Measurements from ENCODE around the gene ARF1.

ARF1 gene

GRCh38 chr1:228099331-228099732 lies 16.8 kb downstream of the ARF1 start:
- no peak overlapping the region for H3K4me3 ChIP-seq (ENCODE audit: low read depth, low read length)
- TF ChIP-seq CTCF (IDR thresholded peaks at IDR 0.05; ENCODE audit: low read depth, low read length, missing control alignments): no peak
- DNase-seq (ENCODE audit: low read depth): no peak

- peak overlapping the region; percentile 94 for H3K4me3 ChIP-seq (ENCODE audit: low read depth, low read length)
- TF ChIP-seq CTCF (IDR thresholded peaks at IDR 0.05; ENCODE audit: low read depth, low read length, missing control alignments): no peak
- no peak for DNase-seq (ENCODE audit: low read depth)
Measured at GRCh38 chr1:228100822-228101613, 18.5 kb downstream of the ARF1 start.

- DNase-seq (ENCODE audit: low read depth): no peak
- peak overlapping the region; percentile 94 for H3K4me3 ChIP-seq (ENCODE audit: low read depth, low read length)
- no peak for TF ChIP-seq CTCF (IDR thresholded peaks at IDR 0.05; ENCODE audit: low read depth, low read length, missing control alignments)
Measured at GRCh38 chr1:228101614-228101993, 19.1 kb downstream of the ARF1 start.

- no peak for DNase-seq (ENCODE audit: low read depth)
- H3K4me3 ChIP-seq (ENCODE audit: low read depth, low read length): peak overlapping the region; percentile 94
- peak; percentile 36 for TF ChIP-seq CTCF (IDR thresholded peaks at IDR 0.05; ENCODE audit: low read depth, low read length, missing control alignments)
Measured at GRCh38 chr1:228101994-228102790, 19.7 kb downstream of the ARF1 start.

GRCh38 chr1:228102791-228103620 lies 20.5 kb downstream of the ARF1 start, which contains the start of gene C1orf35:
TSS of gene C1orf35 (minus strand) at chr1:228103325. CDS start at chr1:228103227, 98 bp downstream.
- no peak for TF ChIP-seq CTCF (IDR thresholded peaks at IDR 0.05; ENCODE audit: low read depth, low read length, missing control alignments)
- peak; percentile 59 for DNase-seq (ENCODE audit: low read depth)
- H3K4me3 ChIP-seq (ENCODE audit: low read depth, low read length): peak within 1 kb of the TSS; percentile 94

- no peak for DNase-seq (ENCODE audit: low read depth)
- H3K4me3 ChIP-seq (ENCODE audit: low read depth, low read length): peak overlapping the region; percentile 94; the same call in 1 of the 2 replicates
- no peak for TF ChIP-seq CTCF (IDR thresholded peaks at IDR 0.05; ENCODE audit: low read depth, low read length, missing control alignments)
Measured at GRCh38 chr1:228104526-228105269, 22.2 kb downstream of the ARF1 start.
